ENCODE data around the gene RASEF.

- no peak for TF ChIP-seq GATA2 (IDR thresholded peaks at IDR 0.05; ENCODE audit: low read depth, low read length)
- no peak for TF ChIP-seq GATA3 (IDR thresholded peaks at IDR 0.05; ENCODE audit: low read depth, low read length)
These were observed 8.7 kb upstream of the RASEF start for GRCh38 chr9:83071626-83072025.

Measured in SH-SY5Y (cell line).